ENCODE results near the gene DDX56.

- TF ChIP-seq CTCF (optimal IDR thresholded peaks at IDR 0.05 in 1 of 3, IDR thresholded peaks at IDR 0.05 in 1 of 3, conservative IDR thresholded peaks at IDR 0.05 in 1 of 3; ENCODE audit: extremely low read depth in 1 of 3, insufficient read depth in 2 of 3, low read length in 3 of 3) (no peak), EZH2 (IDR thresholded peaks at IDR 0.05; ENCODE audit: low read length) (no peak)
Measured at GRCh38 chr7:44531421-44532380, 42.0 kb downstream of the DDX56 start.
